B cell (primary cell): ENCODE measurements around the gene KLHL15.

Experiments
- CTCF ChIP-seq: fragments of 200-600 bp; IDR thresholded peaks from one replicate; pipeline ENCODE4 v1.8.0; 2022; ENCODE audit warnings: antibody characterized with exemption, mild to moderate bottlenecking
- EZH2 ChIP-seq: IDR thresholded peaks from 2 replicates; pipeline ENCODE4 v1.6.1; 2012; ENCODE audit warnings: borderline replicate concordance, low read depth, mild to moderate bottlenecking, moderate library complexity, low read length; ENCODE audit not compliant: insufficient read depth, poor library complexity, severe bottlenecking

GRCh38 chrX:23952391-23952790 is 74.6 kb downstream of the KLHL15 start:
- TF ChIP-seq CTCF (no peak), EZH2 (no peak)
